CD4-positive, CD25-positive, alpha-beta regulatory T cell (primary cell): ENCODE data around the gene FBN1. TPM values are rescaled to one million over a fixed set of nuclear protein-coding genes. Genes with fewer than 3 reads are reported as not detected.

ENCODE experiments used
- ATAC-seq, 2 donors: fragments of 150-1000 bp; cut with Tn5 transposase; one replicate each; pipeline ENCODE4 v1.10.0; 2021; ENCODE audit warnings: low read depth in 2 of 2, moderate number of reproducible peaks in 2 of 2, moderate library complexity in 1 of 2
- DNase-seq, 3 donors: peaks; one replicate each; pipeline versions ENCODE4 v3.0.0 to v3.0.0-alpha.2; 2012 to 2022; ENCODE audit warnings: mixed read lengths in 1 of 3
- H3K27ac ChIP-seq: one replicate; pipeline ENCODE4 v1.7.0; 2013; ENCODE audit warnings: mild to moderate bottlenecking, low read length; ENCODE audit not compliant: insufficient read depth, poor library complexity, severe bottlenecking
- H3K27me3 ChIP-seq: one replicate; pipeline ENCODE4 v1.7.0; 2013; ENCODE audit warnings: low read length; ENCODE audit not compliant: control insufficient read depth, insufficient read depth
- H3K36me3 ChIP-seq: one replicate; pipeline ENCODE4 v1.7.0; 2013; ENCODE audit warnings: mild to moderate bottlenecking, low read length, moderate library complexity; ENCODE audit not compliant: control insufficient read depth, insufficient read depth
- H3K4me1 ChIP-seq: 2 replicates; pipeline ENCODE4 v1.7.0; 2013; ENCODE audit warnings: mild to moderate bottlenecking, low read length; ENCODE audit not compliant: insufficient read depth, control insufficient read depth, poor library complexity, severe bottlenecking
- H3K4me3 ChIP-seq: one replicate; pipeline ENCODE4 v1.7.0; 2013; ENCODE audit warnings: low read depth, mild to moderate bottlenecking, low read length, moderate library complexity
- H3K9me3 ChIP-seq, 2 experiments: 1 replicate in 1 of 2; 2 replicates in 1 of 2; pipeline ENCODE4 v1.7.0; 2013; ENCODE audit warnings: low read length in 2 of 2, mild to moderate bottlenecking in 1 of 2, moderate library complexity in 1 of 2; ENCODE audit not compliant: control insufficient read depth in 2 of 2
- H3K27ac Mint-ChIP-seq, 3 donors: one replicate each; pipeline ENCODE4 v1.8.0; 2020 to 2022; ENCODE audit warnings: mild to moderate bottlenecking in 3 of 3, mixed read lengths in 3 of 3, moderate library complexity in 2 of 3
- H3K27me3 Mint-ChIP-seq: one replicate; pipeline ENCODE4 v1.8.0; 2022; ENCODE audit warnings: mild to moderate bottlenecking, mixed read lengths
- H3K36me3 Mint-ChIP-seq: one replicate; pipeline ENCODE4 v1.8.0; 2020; ENCODE audit warnings: mixed read lengths
- H3K4me1 Mint-ChIP-seq, 4 donors: one replicate each; pipeline ENCODE4 v1.8.0; 2020 to 2022; ENCODE audit warnings: mixed read lengths in 4 of 4, mild to moderate bottlenecking in 1 of 4
- H3K4me3 Mint-ChIP-seq, 4 donors: one replicate each; pipeline ENCODE4 v1.8.0; 2020 to 2022; ENCODE audit warnings: mild to moderate bottlenecking in 4 of 4, mixed read lengths in 4 of 4, moderate library complexity in 3 of 4
- H3K9me3 Mint-ChIP-seq, 7 donors: one replicate each; pipeline ENCODE4 v1.8.0; 2020 to 2022; ENCODE audit warnings: mixed read lengths in 7 of 7, mild to moderate bottlenecking in 3 of 7, moderate library complexity in 2 of 7
- polyA plus RNA-seq, 4 donors: library from polyadenylated mRNA; unstranded; fragments of 300-500 nt; fragmentation: Illumina TruSeq; gene quantifications; one replicate each; pipeline ENCODE4 v1.2.3, GENCODE V29; 2021
- total RNA-seq: library from RNA; stranded (reverse); gene quantifications from one replicate; pipeline ENCODE4 v1.2.3, GENCODE V29; 2022

Gene FBN1
- total and polyA plus RNA-seq, 5 donors from 2014 or later = 0.72 TPM; not detected in 4

GRCh38 chr15:48385031-48385830, 260.3 kb downstream of the FBN1 start:
- H3K27me3 ChIP-seq = no peaks in the 10 kb centered on the region
- H3K36me3 ChIP-seq = no peaks in the 10 kb centered on the region
- no peaks in the 10 kb centered on the region for H3K4me1 ChIP-seq
- Mint-ChIP-seq H3K36me3 (no peaks in the 10 kb centered on the region), H3K9me3 (no peaks in the 10 kb centered on the region), H3K27me3 (peaks cover 13% of the 10 kb centered on the region), H3K27ac (no peak overlapping the region), H3K4me1 (peaks cover 0 to 2% (median 0%) of the 10 kb centered on the region in 4 donors), H3K4me3 (no peak overlapping the region)
- ATAC-seq (no peak), DNase-seq (no peak)
- no peak overlapping the region for H3K27ac ChIP-seq
- H3K4me3 ChIP-seq = no peak overlapping the region
- no peaks in the 10 kb centered on the region for H3K9me3 ChIP-seq

- no peaks in the 10 kb centered on the region for H3K36me3 Mint-ChIP-seq
- H3K9me3 Mint-ChIP-seq = no peaks in the 10 kb centered on the region
- H3K36me3 ChIP-seq = no peaks in the 10 kb centered on the region
- no peaks in the 10 kb centered on the region for H3K27me3 ChIP-seq
- H3K4me3 ChIP-seq = no peak overlapping the region
- H3K4me1 Mint-ChIP-seq = peaks cover 0 to 2% (median 0%) of the 10 kb centered on the region in 4 donors
- no peaks in the 10 kb centered on the region for H3K9me3 ChIP-seq
- no peak overlapping the region for H3K27ac Mint-ChIP-seq
- no peak overlapping the region for H3K4me3 Mint-ChIP-seq
- ATAC-seq (no peak), DNase-seq (no peak)
- H3K27ac ChIP-seq = no peak overlapping the region
- no peaks in the 10 kb centered on the region for H3K4me1 ChIP-seq
- peaks cover 17% of the 10 kb centered on the region for H3K27me3 Mint-ChIP-seq
Observed at GRCh38 chr15:48384616-48385015, 260.9 kb downstream of the FBN1 start.

GRCh38 chr15:48383031-48383430, 262.5 kb downstream of the FBN1 start:
- Mint-ChIP-seq H3K9me3 (no peaks in the 10 kb centered on the region), H3K27ac (no peak overlapping the region), H3K4me3 (no peak overlapping the region), H3K4me1 (peaks cover 0 to 2% (median 0%) of the 10 kb centered on the region in 4 donors), H3K27me3 (peaks cover 19% of the 10 kb centered on the region), H3K36me3 (no peaks in the 10 kb centered on the region)
- ATAC-seq (no peak), DNase-seq (no peak)
- H3K36me3 ChIP-seq = no peaks in the 10 kb centered on the region
- H3K4me1 ChIP-seq = no peaks in the 10 kb centered on the region
- no peak overlapping the region for H3K27ac ChIP-seq
- no peak overlapping the region for H3K4me3 ChIP-seq
- no peaks in the 10 kb centered on the region for H3K27me3 ChIP-seq
- no peaks in the 10 kb centered on the region for H3K9me3 ChIP-seq

- Mint-ChIP-seq H3K4me3 (no peak overlapping the region), H3K9me3 (peaks cover 0 to 1% (median 0%) of the 10 kb centered on the region in 7 donors), H3K27me3 (peaks cover 19% of the 10 kb centered on the region), H3K4me1 (peaks cover 0 to 2% (median 0%) of the 10 kb centered on the region in 4 donors), H3K36me3 (no peaks in the 10 kb centered on the region), H3K27ac (no peak overlapping the region)
- Histone ChIP-seq H3K36me3 (no peaks in the 10 kb centered on the region), H3K9me3 (no peaks in the 10 kb centered on the region), H3K4me3 (no peak overlapping the region), H3K27ac (no peak overlapping the region), H3K27me3 (no peaks in the 10 kb centered on the region), H3K4me1 (no peaks in the 10 kb centered on the region)
- no peak for ATAC-seq
- DNase-seq = no peak
Observed at GRCh38 chr15:48381861-48382260, 263.6 kb downstream of the FBN1 start.

GRCh38 chr15:48380198-48380597, 265.3 kb downstream of the FBN1 start:
- Mint-ChIP-seq H3K27ac (peak overlapping the region in 1 of 3 donors; percentile 4), H3K4me3 (no peak overlapping the region), H3K9me3 (peaks cover 0 to 2% (median 1%) of the 10 kb centered on the region in 7 donors), H3K4me1 (peaks cover 0 to 2% (median 0%) of the 10 kb centered on the region in 4 donors), H3K27me3 (peaks cover 23% of the 10 kb centered on the region), H3K36me3 (no peaks in the 10 kb centered on the region)
- H3K36me3 ChIP-seq = no peaks in the 10 kb centered on the region
- DNase-seq = no peak
- H3K27ac ChIP-seq = no peak overlapping the region
- no peaks in the 10 kb centered on the region for H3K9me3 ChIP-seq
- H3K4me1 ChIP-seq = no peaks in the 10 kb centered on the region
- no peaks in the 10 kb centered on the region for H3K27me3 ChIP-seq
- no peak for ATAC-seq
- H3K4me3 ChIP-seq = no peak overlapping the region

GRCh38 chr15:48375767-48376166, 269.7 kb downstream of the FBN1 start:
- no peak for DNase-seq
- H3K36me3 ChIP-seq = no peaks in the 10 kb centered on the region
- Mint-ChIP-seq H3K9me3 (peaks cover 0 to 5% (median 1%) of the 10 kb centered on the region in 7 donors), H3K4me1 (no peaks in the 10 kb centered on the region), H3K27me3 (peaks cover 16% of the 10 kb centered on the region), H3K4me3 (no peak overlapping the region), H3K36me3 (no peaks in the 10 kb centered on the region), H3K27ac (no peak overlapping the region)
- H3K4me1 ChIP-seq = no peaks in the 10 kb centered on the region
- no peak for ATAC-seq
- no peak overlapping the region for H3K27ac ChIP-seq
- H3K27me3 ChIP-seq = no peaks in the 10 kb centered on the region
- no peak overlapping the region for H3K4me3 ChIP-seq
- no peaks in the 10 kb centered on the region for H3K9me3 ChIP-seq

GRCh38 chr15:48374472-48374871, 271.0 kb downstream of the FBN1 start:
- Histone ChIP-seq H3K9me3 (no peaks in the 10 kb centered on the region), H3K4me1 (no peaks in the 10 kb centered on the region), H3K4me3 (no peak overlapping the region), H3K27me3 (no peaks in the 10 kb centered on the region), H3K27ac (no peak overlapping the region), H3K36me3 (no peaks in the 10 kb centered on the region)
- Mint-ChIP-seq H3K27ac (no peak overlapping the region), H3K9me3 (peaks cover 0 to 7% (median 1%) of the 10 kb centered on the region in 7 donors), H3K27me3 (peaks cover 11% of the 10 kb centered on the region), H3K36me3 (no peaks in the 10 kb centered on the region), H3K4me1 (no peaks in the 10 kb centered on the region), H3K4me3 (no peak overlapping the region)
- DNase-seq (no peak), ATAC-seq (no peak)
